B cell (primary cell): ENCODE results near the gene STARD10. TPM values are rescaled to one million over a fixed set of nuclear protein-coding genes. Genes with fewer than 3 reads are reported as not detected.
A peak's percentile ranks its signal among the peaks of the same experiment; 100 is the strongest.

Experiments used
- ATAC-seq: fragments of 200-7000 bp; cut with Tn5 transposase; one replicate; pipeline ENCODE4 v1.10.0; 2021; ENCODE audit warnings: low read depth, mild to moderate bottlenecking, moderate number of reproducible peaks, moderate library complexity
- CTCF ChIA-PET: fragments of 350-600 bp; sonication (Branson Sonifier 250); formaldehyde crosslinking; loops from one replicate; lab custom pipeline; 2021; ENCODE audit warnings: antibody characterized with exemption, inconsistent platforms; lab: Charles Lee
- POLR2A ChIA-PET: fragments of 350-600 bp; sonication (Branson Sonifier 250); formaldehyde crosslinking; loops from one replicate; lab custom pipeline; 2021; ENCODE audit warnings: antibody characterized with exemption; lab: Charles Lee
- DNase-seq: peaks from one replicate; pipeline ENCODE4 v3.0.0; 2013
- H2AFZ ChIP-seq: 2 replicates; pipeline ENCODE4 v1.6.1; 2012; ENCODE audit warnings: mild to moderate bottlenecking, low read depth, low read length; ENCODE audit not compliant: insufficient read depth, poor library complexity, severe bottlenecking
- H3K27ac ChIP-seq, 2 donors: 1 replicate in 1 of 2; 2 replicates in 1 of 2; pipeline ENCODE4 v1.5.1; 2012 to 2013; ENCODE audit warnings: low read length in 2 of 2, mild to moderate bottlenecking in 2 of 2, moderate library complexity in 1 of 2
- H3K27me3 ChIP-seq, 4 experiments: fragments of 200-600 bp in 1 of 4; sonication (generic) in 1 of 4; replicated peaks in 1 of 4; 1 replicate in 2 of 4; 2 replicates in 2 of 4; pipeline versions ENCODE4 v1.6.1 to v1.7.0; 2013 to 2016; ENCODE audit warnings: low read length in 3 of 4, mild to moderate bottlenecking in 2 of 4, mixed read lengths in 1 of 4, moderate library complexity in 1 of 4; ENCODE audit not compliant: insufficient read depth in 4 of 4, control insufficient read depth in 3 of 4; ENCODE audit errors: control extremely low read depth in 1 of 4
- H3K36me3 ChIP-seq, 2 experiments: replicated peaks in 1 of 2; 1 replicate in 1 of 2; 2 replicates in 1 of 2; pipeline versions ENCODE4 v1.6.1 to v1.7.1; 2013; ENCODE audit warnings: low read length in 1 of 2; ENCODE audit not compliant: insufficient read depth in 2 of 2, control insufficient read depth in 1 of 2; ENCODE audit errors: control extremely low read depth in 1 of 2, extremely low read depth in 1 of 2
- H3K4me1 ChIP-seq, 2 donors: fragments of 200-600 bp in 1 of 2; sonication (generic) in 1 of 2; 1 replicate in 1 of 2; 2 replicates in 1 of 2; pipeline versions ENCODE4 v1.5.1 to v1.6.1; 2013 to 2017; ENCODE audit warnings: low read length in 2 of 2; ENCODE audit not compliant: control insufficient read depth in 2 of 2, insufficient read depth in 2 of 2
- H3K4me2 ChIP-seq: replicated peaks from 2 replicates; pipeline ENCODE3; 2012; ENCODE audit warnings: mild to moderate bottlenecking, low read depth, low read length; ENCODE audit not compliant: poor library complexity, severe bottlenecking
- H3K4me3 ChIP-seq, 5 experiments: fragments of 200-600 bp in 1 of 5; sonication (generic) in 1 of 5; 1 replicate in 3 of 5; 2 replicates in 2 of 5; pipeline versions ENCODE4 v1.5.1 to v1.7.0; 2011 to 2016; ENCODE audit warnings: low read length in 4 of 5, mild to moderate bottlenecking in 4 of 5, low read depth in 2 of 5, control low read depth in 1 of 5, moderate library complexity in 1 of 5; ENCODE audit not compliant: insufficient read depth in 1 of 5; ENCODE audit errors: control extremely low read depth in 1 of 5, extremely low read depth in 1 of 5
- H3K79me2 ChIP-seq: fragments of 200-600 bp; sonication (generic); one replicate; pipeline ENCODE4 v1.6.0; 2016; ENCODE audit warnings: low read length; ENCODE audit not compliant: control insufficient read depth, insufficient read depth
- H3K9ac ChIP-seq: fragments of 200-600 bp; sonication (generic); 2 replicates; pipeline ENCODE4 v1.6.1; 2017; ENCODE audit warnings: mild to moderate bottlenecking, low read length, moderate library complexity
- H3K9me3 ChIP-seq, 3 donors: one replicate each; pipeline versions ENCODE4 v1.6.1 to v1.7.1; 2013; ENCODE audit warnings: low read length in 2 of 3; ENCODE audit not compliant: control insufficient read depth in 2 of 3, insufficient read depth in 1 of 3; ENCODE audit errors: control extremely low read depth in 1 of 3
- H4K20me1 ChIP-seq: 2 replicates; pipeline ENCODE4 v1.6.0; 2012; ENCODE audit warnings: mild to moderate bottlenecking, low read length; ENCODE audit not compliant: insufficient read depth, control insufficient read depth, poor library complexity, severe bottlenecking
- H3K27ac Mint-ChIP-seq: one replicate; pipeline ENCODE4 v1.8.0; 2021; ENCODE audit warnings: mixed read lengths
- H3K27me3 Mint-ChIP-seq: one replicate; pipeline ENCODE4 v1.8.0; 2021; ENCODE audit warnings: mixed read lengths
- H3K4me1 Mint-ChIP-seq: one replicate; pipeline ENCODE4 v1.8.0; 2021; ENCODE audit warnings: mixed read lengths
- H3K4me3 Mint-ChIP-seq: one replicate; pipeline ENCODE4 v1.8.0; 2021; ENCODE audit warnings: mixed read lengths
- H3K9me3 Mint-ChIP-seq: one replicate; pipeline ENCODE4 v1.8.0; 2022; ENCODE audit warnings: mixed read lengths; ENCODE audit not compliant: insufficient read depth
- CTCF ChIP-seq: fragments of 200-600 bp; IDR thresholded peaks from one replicate; pipeline ENCODE4 v1.8.0; 2022; ENCODE audit warnings: antibody characterized with exemption, mild to moderate bottlenecking
- EZH2 ChIP-seq: IDR thresholded peaks from 2 replicates; pipeline ENCODE4 v1.6.1; 2012; ENCODE audit warnings: borderline replicate concordance, low read depth, mild to moderate bottlenecking, moderate library complexity, low read length; ENCODE audit not compliant: insufficient read depth, poor library complexity, severe bottlenecking
- WGBS: methylation state at CpG from one replicate; pipeline ENCODE4 v1.1.5; 2013; ENCODE audit warnings: missing lambda C conversion rate; ENCODE audit not compliant: insufficient coverage; 5-methylcytosine and 5-hydroxymethylcytosine counted together
- intact Hi-C: fragments of 100-400 bp; cut with micrococcal nuclease; formaldehyde crosslinking; loops from one replicate; pipeline ENCODE4 v1.10.0; 2022
- polyA plus RNA-seq: library from polyadenylated mRNA; depleted of rRNA; stranded (reverse); fragments of >200 nt; gene quantifications from 2 replicates; pipeline ENCODE4 v1.2.3, GENCODE V29; 2012
- total RNA-seq, 2 donors: library from RNA; stranded (reverse); fragments of 120-200 nt in 1 of 2; gene quantifications; 1 replicate in 1 of 2; 2 replicates in 1 of 2; pipeline versions ENCODE4 v1.2.3 to v1.2.4, GENCODE V29; 2013 to 2022

STARD10 gene
- total and polyA plus RNA-seq, 2 donors (not counting 1 experiment from before 2014, with no cell fraction given) = 37.5 to 39.2 TPM

DNA sequence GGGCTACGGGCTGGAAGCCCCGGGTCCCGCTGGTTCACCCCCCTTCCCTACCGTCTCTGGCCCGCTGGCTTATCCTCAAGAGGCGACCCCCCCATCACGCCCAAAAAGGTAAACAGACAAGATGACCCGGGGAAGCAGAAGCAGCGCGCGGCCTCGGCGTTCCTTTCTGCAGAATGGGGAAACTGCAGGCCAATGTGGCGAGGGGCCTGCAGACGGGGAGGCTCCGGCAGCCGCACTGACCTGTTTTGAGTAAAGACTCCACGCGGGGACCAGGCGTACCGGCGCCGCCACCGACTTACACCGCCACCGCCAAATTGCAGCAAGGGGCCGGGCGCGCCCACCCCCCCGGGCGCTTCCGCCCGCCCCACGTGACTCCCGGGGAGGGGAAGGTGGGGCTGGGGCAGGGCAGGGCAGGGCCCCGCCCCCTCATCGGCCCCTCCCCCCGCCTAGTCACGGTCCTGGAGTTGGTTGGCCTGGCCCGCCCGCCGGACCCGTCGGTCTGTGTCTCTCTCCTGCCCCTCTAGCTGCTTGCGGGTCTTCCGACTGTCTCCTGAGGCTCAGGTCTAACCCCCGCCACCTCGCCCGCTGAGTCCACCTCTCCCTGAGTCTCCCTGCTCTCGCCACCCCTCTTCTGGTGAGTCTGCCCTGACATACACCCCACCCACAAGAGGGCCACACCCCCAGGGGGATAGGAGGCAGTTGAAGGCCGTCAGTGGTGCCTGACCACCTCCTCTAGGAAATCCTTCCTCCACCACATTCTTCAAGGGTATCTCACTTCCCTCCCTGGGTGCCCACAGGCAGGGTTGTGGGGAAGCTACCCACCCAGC lies 41.5 kb downstream of the STARD10 start, which contains the start of gene ARAP1:
TSS of gene ARAP1 (minus strand) at position 321 of the 827 bp plus-strand sequence. CDS start 25,280 bp downstream, outside the sequence.
- WGBS = under 1% methylated on average over 49 of the region's 51 CpGs
- Mint-ChIP-seq H3K4me1 (peaks cover 45% of the 10 kb centered on the region), H3K4me3 (peak within 1 kb of the TSS; percentile 99), H3K27ac (peak within 1 kb of the TSS; percentile 96), H3K9me3 (no peaks in the 10 kb centered on the region), H3K27me3 (no peaks in the 10 kb centered on the region)
- peak within 1 kb of the TSS; percentile 65 to 79 for H3K27ac ChIP-seq
- TF ChIP-seq CTCF (peak; percentile 12), EZH2 (no peak)
- ChIA-PET POLR2A (interaction anchor here (0.6 to 0.8 kb wide), 4 partner anchors 12 to 391 kb away, joined by 4 to 7 read pairs (median 6); no protein-coding TSS in a partner anchor), CTCF (interaction anchor here (0.7 to 1.6 kb wide), 5 partner anchors 20 to 68 kb away, joined by 3 to 11 read pairs (median 4); partner anchors contain the start of gene ATG16L2)
- H3K36me3 ChIP-seq = peaks cover 0 to 6% of the 10 kb centered on the region in 2 experiments
- H3K27me3 ChIP-seq = no peaks in the 10 kb centered on the region
- H3K4me2 ChIP-seq = peak within 1 kb of the TSS; percentile 96
- peaks cover 58% of the 10 kb centered on the region for H3K79me2 ChIP-seq
- peaks cover 42 to 53% of the 10 kb centered on the region in 2 donors for H3K4me1 ChIP-seq
- intact Hi-C loops = loop anchor here (1.0 to 5.0 kb wide), 5 partner anchors 14 to 530 kb away; partner anchors contain the start of gene INPPL1
- peak within 1 kb of the TSS; percentile 72 for H2AFZ ChIP-seq
- ATAC-seq (peak; percentile 91), DNase-seq (peak; percentile 87)
- peak within 1 kb of the TSS; percentile 63 to 93 (median 82) for H3K4me3 ChIP-seq
- peaks cover 38% of the 10 kb centered on the region for H4K20me1 ChIP-seq
- no peaks in the 10 kb centered on the region for H3K9me3 ChIP-seq
- peak within 1 kb of the TSS; percentile 84 for H3K9ac ChIP-seq
